ENCODE results near the gene ST3GAL3.

ST3GAL3 gene

GRCh38 chr1:43858324-43858723 lies 151.0 kb downstream of the ST3GAL3 start:
- POLR2A ChIA-PET = interaction anchor here (0.7 to 1.1 kb wide), 4 partner anchors 17 to 63 kb away, joined by 3 to 4 read pairs (median 3); no protein-coding TSS in a partner anchor
- peak; percentile 99 for DNase-seq (ENCODE audit: low read depth, low spot score)
- CTCF ChIA-PET = interaction anchor here (1.7 to 4.6 kb wide), 3 partner anchors 75 to 95 kb away, joined by 5 to 20 read pairs (median 7); partner anchors contain the start of gene ARTN

DNA sequence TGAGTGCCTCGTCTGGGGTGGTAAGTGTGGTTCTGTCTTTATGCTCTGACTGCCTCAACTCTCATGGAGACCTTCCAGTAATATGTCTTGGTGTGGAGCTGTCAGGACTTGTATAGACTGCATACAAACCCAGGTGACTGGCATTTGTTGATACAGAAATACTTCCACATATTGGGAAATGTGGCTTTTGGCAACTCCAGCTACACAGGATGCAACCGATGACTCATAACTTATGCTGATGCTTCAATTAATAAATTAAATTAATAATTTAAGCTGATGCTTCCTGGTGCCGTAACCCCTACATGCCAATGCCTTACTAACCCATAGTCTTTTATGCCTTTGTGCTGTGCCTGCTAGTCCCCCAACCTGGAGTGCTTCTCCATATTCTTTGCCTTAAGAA lies 154.0 kb downstream of the ST3GAL3 start:
- TF ChIP-seq CTCF (IDR thresholded peaks at IDR 0.05; ENCODE audit: insufficient read depth, low read length, missing control alignments) = no peak
- H3K4me3 ChIP-seq (ENCODE audit: low read depth, low read length) = no peak overlapping the region
- DNase-seq (ENCODE audit: low read depth, low spot score) = peak; percentile 4
- POLR2A ChIA-PET = no interaction called here
- CTCF ChIA-PET = interaction anchor here (1.0 kb wide), 1 partner anchor 98 kb away, joined by 5 read pairs; no protein-coding TSS in a partner anchor

More at GRCh38 chr1:43858324-43858723, 151.0 kb downstream of the ST3GAL3 start:
- no peak overlapping the region for H3K4me3 ChIP-seq (ENCODE audit: low read depth, low read length)
- no peak for TF ChIP-seq CTCF (IDR thresholded peaks at IDR 0.05; ENCODE audit: insufficient read depth, low read length, missing control alignments)

- TF ChIP-seq CTCF (IDR thresholded peaks at IDR 0.05; ENCODE audit: insufficient read depth, low read length, missing control alignments) = no peak
- no peak overlapping the region for H3K4me3 ChIP-seq (ENCODE audit: low read depth, low read length)
- DNase-seq (ENCODE audit: low read depth, low spot score) = no peak
- ChIA-PET CTCF (interaction anchor here (3.0 kb wide), 1 partner anchor 99 kb away, joined by 7 read pairs; no protein-coding TSS in a partner anchor), POLR2A (no interaction called here)
Measured at GRCh38 chr1:43861988-43862735, 154.8 kb downstream of the ST3GAL3 start.

- ChIA-PET CTCF (interaction anchor here (3.0 kb wide), 1 partner anchor 101 kb away, joined by 7 read pairs; no protein-coding TSS in a partner anchor), POLR2A (no interaction called here)
- H3K4me3 ChIP-seq (ENCODE audit: low read depth, low read length) = no peak overlapping the region
- DNase-seq (ENCODE audit: low read depth, low spot score) = no peak
- TF ChIP-seq CTCF (IDR thresholded peaks at IDR 0.05; ENCODE audit: insufficient read depth, low read length, missing control alignments) = no peak
Measured at GRCh38 chr1:43864111-43865045, 157.0 kb downstream of the ST3GAL3 start.

GRCh38 chr1:43866201-43866600 lies 158.9 kb downstream of the ST3GAL3 start:
- H3K4me3 ChIP-seq (ENCODE audit: low read depth, low read length) = no peak overlapping the region
- DNase-seq (ENCODE audit: low read depth, low spot score) = no peak
- CTCF ChIA-PET = interaction anchor here (1.0 kb wide), 1 partner anchor 68 kb away, joined by 3 read pairs; no protein-coding TSS in a partner anchor
- POLR2A ChIA-PET = no interaction called here
- TF ChIP-seq CTCF (IDR thresholded peaks at IDR 0.05; ENCODE audit: insufficient read depth, low read length, missing control alignments) = no peak

All from AG04449 (cell line).